NCI-H446 treated with DMSO at 0.1 percent for 48 hours (cell line): Measurements from ENCODE around the gene SEMA4C.

Experiments used
- DNase-seq: peaks from one replicate; lab custom pipeline; 2025; lab: John Stamatoyannopoulos, UW

The SEMA4C gene

GRCh38 chr2:96869822-96870625 is at the start of gene SEMA4C:
Gene SEMA4C, minus strand, starts transcription at chr2:96870080. Its CDS starts 2,194 bp downstream, at chr2:96867886.
- DNase-seq, result no peak

GRCh38 chr2:96918754-96919550 is 49.1 kb upstream of the SEMA4C start:
- no peak for DNase-seq

- no peak for DNase-seq
Observed at GRCh38 chr2:96918092-96918753, 48.3 kb upstream of the SEMA4C start.

GRCh38 chr2:96916646-96917543 is 47.0 kb upstream of the SEMA4C start:
- no peak for DNase-seq

GRCh38 chr2:96916156-96916630 is 46.3 kb upstream of the SEMA4C start:
- DNase-seq, result no peak

GRCh38 chr2:96914332-96914731 is 44.5 kb upstream of the SEMA4C start:
- no peak for DNase-seq

- DNase-seq, result no peak
Observed at GRCh38 chr2:96913398-96914202, 43.7 kb upstream of the SEMA4C start.

GRCh38 chr2:96913117-96913397 is 43.2 kb upstream of the SEMA4C start:
- DNase-seq, result no peak

- DNase-seq, result no peak
Observed at GRCh38 chr2:96912346-96913116, 42.7 kb upstream of the SEMA4C start.

- DNase-seq, result no peak
Observed at GRCh38 chr2:96909611-96910021, 39.7 kb upstream of the SEMA4C start.

- peak; percentile 16 for DNase-seq
Observed at GRCh38 chr2:96907115-96908041, 37.5 kb upstream of the SEMA4C start.

- no peak for DNase-seq
Observed at GRCh38 chr2:96906729-96907114, 36.8 kb upstream of the SEMA4C start.

- DNase-seq, result no peak
Observed at GRCh38 chr2:96903815-96904214, 33.9 kb upstream of the SEMA4C start.

- DNase-seq, result no peak
Observed at GRCh38 chr2:96903318-96903717, 33.4 kb upstream of the SEMA4C start.

- DNase-seq, result no peak
Observed at GRCh38 chr2:96900237-96900636, 30.4 kb upstream of the SEMA4C start.

GRCh38 chr2:96899413-96899741 is 29.5 kb upstream of the SEMA4C start:
- DNase-seq, result no peak

- DNase-seq, result no peak
Observed at GRCh38 chr2:96898641-96899412, 28.9 kb upstream of the SEMA4C start.

- DNase-seq, result no peak
Observed at GRCh38 chr2:96898135-96898505, 28.2 kb upstream of the SEMA4C start.
